WTC11 (cell line): ENCODE measurements around the gene CHRM4. TPM values are rescaled to one million over a fixed set of nuclear protein-coding genes. Genes with fewer than 3 reads are reported as not detected.

Experiments
- ATAC-seq: fragments of 200-7000 bp; cut with Tn5 transposase; 2 replicates; pipeline ENCODE4 v1.10.0; 2021; ENCODE audit warnings: mild to moderate bottlenecking, moderate library complexity
- CTCF ChIA-PET: fragments of 300-600 bp; sonication (Branson Sonifier 250); formaldehyde crosslinking; loops from one replicate; lab custom pipeline; 2021; ENCODE audit warnings: antibody characterized with exemption; lab: Charles Lee
- POLR2A ChIA-PET: fragments of 350-600 bp; sonication (Branson Sonifier 250); formaldehyde crosslinking; loops from one replicate; lab custom pipeline; 2021; ENCODE audit warnings: antibody characterized with exemption; lab: Charles Lee
- DNase-seq: peaks from one replicate; pipeline ENCODE4 v3.0.0; 2021; ENCODE audit warnings: low spot score
- H3K27ac Mint-ChIP-seq: 2 replicates; pipeline ENCODE4 v1.8.0; 2021; ENCODE audit warnings: mixed read lengths
- H3K27me3 Mint-ChIP-seq: 2 replicates; pipeline ENCODE4 v1.8.0; 2021; ENCODE audit warnings: low read depth, mild to moderate bottlenecking, moderate library complexity, mixed read lengths
- H3K36me3 Mint-ChIP-seq: 2 replicates; pipeline ENCODE4 v1.8.0; 2021; ENCODE audit warnings: mixed read lengths
- H3K4me1 Mint-ChIP-seq: 2 replicates; pipeline ENCODE4 v1.8.0; 2022; ENCODE audit warnings: mixed read lengths
- H3K4me3 Mint-ChIP-seq: 2 replicates; pipeline ENCODE4 v1.8.0; 2021; ENCODE audit warnings: mild to moderate bottlenecking, moderate library complexity, mixed read lengths
- H3K9me3 Mint-ChIP-seq: 2 replicates; pipeline ENCODE4 v1.8.0; 2021; ENCODE audit warnings: mixed read lengths
- ELF4 ChIP-seq: sonication (generic); formaldehyde crosslinking; IDR thresholded peaks from 2 replicates; pipeline ENCODE4 v1.8.1; 2022; ENCODE audit warnings: low read depth, mild to moderate bottlenecking, moderate library complexity, missing genetic modification reagents
- EMX1 ChIP-seq: fragments of 250-450 bp; sonication (Bioruptor Pico); IDR thresholded peaks from 2 replicates; pipeline ENCODE4 v1.8.0; 2021; ENCODE audit warnings: mild to moderate bottlenecking
- FOXK1 ChIP-seq: sonication (generic); formaldehyde crosslinking; IDR thresholded peaks from 2 replicates; pipeline ENCODE4 v1.8.0; 2022; ENCODE audit warnings: mild to moderate bottlenecking, moderate library complexity, missing genetic modification reagents
- KAT7 ChIP-seq: sonication (generic); formaldehyde crosslinking; IDR thresholded peaks from 2 replicates; pipeline ENCODE4 v1.8.1; 2023; ENCODE audit warnings: missing genetic modification reagents, mild to moderate bottlenecking, borderline replicate concordance
- NR2C2 ChIP-seq: sonication (generic); formaldehyde crosslinking; IDR thresholded peaks from 2 replicates; pipeline ENCODE4 v1.8.0; 2022; ENCODE audit warnings: mild to moderate bottlenecking, missing genetic modification reagents
- RELA ChIP-seq: sonication (generic); formaldehyde crosslinking; IDR thresholded peaks from 2 replicates; pipeline ENCODE4 v1.8.1; 2022; ENCODE audit warnings: missing genetic modification reagents, mild to moderate bottlenecking, borderline replicate concordance
- ZNF232 ChIP-seq: sonication (generic); formaldehyde crosslinking; IDR thresholded peaks from 2 replicates; pipeline ENCODE4 v1.8.0; 2022; ENCODE audit warnings: mild to moderate bottlenecking, missing genetic modification reagents
- ZNF263 ChIP-seq: sonication (generic); formaldehyde crosslinking; IDR thresholded peaks from 2 replicates; pipeline ENCODE4 v1.8.1; 2022; ENCODE audit warnings: low read depth, mild to moderate bottlenecking, moderate library complexity, missing genetic modification reagents
- ZNF396 ChIP-seq: fragments of 250-450 bp; sonication (Bioruptor Pico); IDR thresholded peaks from 2 replicates; pipeline ENCODE4 v1.8.0; 2021; ENCODE audit warnings: mild to moderate bottlenecking, moderate library complexity, borderline replicate concordance
- total RNA-seq: library from RNA; stranded (reverse); gene quantifications from 3 replicates; pipeline ENCODE4 v1.2.3, GENCODE V29; 2021
- TF ChIP-seq, protein P1 (sequence below): sonication (generic); formaldehyde crosslinking; IDR thresholded peaks from 2 replicates; pipeline ENCODE4 v1.8.0; 2023; ENCODE audit warnings: mild to moderate bottlenecking, missing genetic modification reagents
- TF ChIP-seq, protein P2 (sequence below): fragments of 250-450 bp; sonication (Bioruptor Pico); IDR thresholded peaks from 2 replicates; pipeline ENCODE4 v1.9.0; 2021; ENCODE audit warnings: mild to moderate bottlenecking
- TF ChIP-seq, protein P3 (sequence below): fragments of 250-450 bp; sonication (Bioruptor Pico); IDR thresholded peaks from 2 replicates; pipeline ENCODE4 v1.9.0; 2021; ENCODE audit warnings: mild to moderate bottlenecking, borderline replicate concordance
- TF ChIP-seq, protein P4 (sequence below): sonication (generic); formaldehyde crosslinking; IDR thresholded peaks from 2 replicates; pipeline ENCODE4 v1.8.1; 2023; ENCODE audit warnings: mild to moderate bottlenecking, missing genetic modification reagents, moderate library complexity

The CHRM4 gene
- total RNA-seq, 1 experiment from 2014 or later, result 0.85 TPM

DNA sequence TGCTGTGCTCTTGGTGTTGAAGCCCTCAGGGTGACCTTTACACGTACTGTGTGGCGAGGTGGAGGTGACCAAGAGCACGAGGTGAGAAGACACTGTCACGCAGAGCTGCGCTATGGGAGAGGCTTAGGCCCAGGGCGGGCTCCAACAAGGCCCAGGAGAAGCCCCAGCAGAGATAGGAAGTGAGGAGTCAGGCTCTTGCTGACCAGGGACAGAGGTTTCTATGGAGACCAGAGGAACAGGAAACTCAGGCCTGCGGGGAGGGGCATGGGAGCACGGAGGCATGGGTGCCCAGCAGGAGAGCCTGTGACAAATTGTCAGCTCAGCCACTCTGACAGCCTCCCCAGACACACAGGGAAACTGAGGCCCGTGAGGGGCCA lies 28.6 kb downstream of the CHRM4 start:
- TF ChIP-seq, protein P1, sequence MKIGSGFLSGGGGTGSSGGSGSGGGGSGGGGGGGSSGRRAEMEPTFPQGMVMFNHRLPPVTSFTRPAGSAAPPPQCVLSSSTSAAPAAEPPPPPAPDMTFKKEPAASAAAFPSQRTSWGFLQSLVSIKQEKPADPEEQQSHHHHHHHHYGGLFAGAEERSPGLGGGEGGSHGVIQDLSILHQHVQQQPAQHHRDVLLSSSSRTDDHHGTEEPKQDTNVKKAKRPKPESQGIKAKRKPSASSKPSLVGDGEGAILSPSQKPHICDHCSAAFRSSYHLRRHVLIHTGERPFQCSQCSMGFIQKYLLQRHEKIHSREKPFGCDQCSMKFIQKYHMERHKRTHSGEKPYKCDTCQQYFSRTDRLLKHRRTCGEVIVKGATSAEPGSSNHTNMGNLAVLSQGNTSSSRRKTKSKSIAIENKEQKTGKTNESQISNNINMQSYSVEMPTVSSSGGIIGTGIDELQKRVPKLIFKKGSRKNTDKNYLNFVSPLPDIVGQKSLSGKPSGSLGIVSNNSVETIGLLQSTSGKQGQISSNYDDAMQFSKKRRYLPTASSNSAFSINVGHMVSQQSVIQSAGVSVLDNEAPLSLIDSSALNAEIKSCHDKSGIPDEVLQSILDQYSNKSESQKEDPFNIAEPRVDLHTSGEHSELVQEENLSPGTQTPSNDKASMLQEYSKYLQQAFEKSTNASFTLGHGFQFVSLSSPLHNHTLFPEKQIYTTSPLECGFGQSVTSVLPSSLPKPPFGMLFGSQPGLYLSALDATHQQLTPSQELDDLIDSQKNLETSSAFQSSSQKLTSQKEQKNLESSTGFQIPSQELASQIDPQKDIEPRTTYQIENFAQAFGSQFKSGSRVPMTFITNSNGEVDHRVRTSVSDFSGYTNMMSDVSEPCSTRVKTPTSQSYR (CRISPR knock-in tag), result no peak
- TF ChIP-seq RELA (no peak), NR2C2 (no peak), ZNF396 (CRISPR knock-in tag) (no peak), ZNF263 (CRISPR knock-in tag) (no peak), ZNF232 (CRISPR knock-in tag) (no peak), KAT7 (CRISPR knock-in tag) (no peak), ELF4 (CRISPR knock-in tag) (no peak), FOXK1 (CRISPR knock-in tag) (no peak), EMX1 (CRISPR knock-in tag) (no peak)
- TF ChIP-seq, protein P2, sequence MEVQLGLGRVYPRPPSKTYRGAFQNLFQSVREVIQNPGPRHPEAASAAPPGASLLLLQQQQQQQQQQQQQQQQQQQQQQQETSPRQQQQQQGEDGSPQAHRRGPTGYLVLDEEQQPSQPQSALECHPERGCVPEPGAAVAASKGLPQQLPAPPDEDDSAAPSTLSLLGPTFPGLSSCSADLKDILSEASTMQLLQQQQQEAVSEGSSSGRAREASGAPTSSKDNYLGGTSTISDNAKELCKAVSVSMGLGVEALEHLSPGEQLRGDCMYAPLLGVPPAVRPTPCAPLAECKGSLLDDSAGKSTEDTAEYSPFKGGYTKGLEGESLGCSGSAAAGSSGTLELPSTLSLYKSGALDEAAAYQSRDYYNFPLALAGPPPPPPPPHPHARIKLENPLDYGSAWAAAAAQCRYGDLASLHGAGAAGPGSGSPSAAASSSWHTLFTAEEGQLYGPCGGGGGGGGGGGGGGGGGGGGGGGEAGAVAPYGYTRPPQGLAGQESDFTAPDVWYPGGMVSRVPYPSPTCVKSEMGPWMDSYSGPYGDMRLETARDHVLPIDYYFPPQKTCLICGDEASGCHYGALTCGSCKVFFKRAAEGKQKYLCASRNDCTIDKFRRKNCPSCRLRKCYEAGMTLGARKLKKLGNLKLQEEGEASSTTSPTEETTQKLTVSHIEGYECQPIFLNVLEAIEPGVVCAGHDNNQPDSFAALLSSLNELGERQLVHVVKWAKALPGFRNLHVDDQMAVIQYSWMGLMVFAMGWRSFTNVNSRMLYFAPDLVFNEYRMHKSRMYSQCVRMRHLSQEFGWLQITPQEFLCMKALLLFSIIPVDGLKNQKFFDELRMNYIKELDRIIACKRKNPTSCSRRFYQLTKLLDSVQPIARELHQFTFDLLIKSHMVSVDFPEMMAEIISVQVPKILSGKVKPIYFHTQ, result no peak
- TF ChIP-seq, protein P3, sequence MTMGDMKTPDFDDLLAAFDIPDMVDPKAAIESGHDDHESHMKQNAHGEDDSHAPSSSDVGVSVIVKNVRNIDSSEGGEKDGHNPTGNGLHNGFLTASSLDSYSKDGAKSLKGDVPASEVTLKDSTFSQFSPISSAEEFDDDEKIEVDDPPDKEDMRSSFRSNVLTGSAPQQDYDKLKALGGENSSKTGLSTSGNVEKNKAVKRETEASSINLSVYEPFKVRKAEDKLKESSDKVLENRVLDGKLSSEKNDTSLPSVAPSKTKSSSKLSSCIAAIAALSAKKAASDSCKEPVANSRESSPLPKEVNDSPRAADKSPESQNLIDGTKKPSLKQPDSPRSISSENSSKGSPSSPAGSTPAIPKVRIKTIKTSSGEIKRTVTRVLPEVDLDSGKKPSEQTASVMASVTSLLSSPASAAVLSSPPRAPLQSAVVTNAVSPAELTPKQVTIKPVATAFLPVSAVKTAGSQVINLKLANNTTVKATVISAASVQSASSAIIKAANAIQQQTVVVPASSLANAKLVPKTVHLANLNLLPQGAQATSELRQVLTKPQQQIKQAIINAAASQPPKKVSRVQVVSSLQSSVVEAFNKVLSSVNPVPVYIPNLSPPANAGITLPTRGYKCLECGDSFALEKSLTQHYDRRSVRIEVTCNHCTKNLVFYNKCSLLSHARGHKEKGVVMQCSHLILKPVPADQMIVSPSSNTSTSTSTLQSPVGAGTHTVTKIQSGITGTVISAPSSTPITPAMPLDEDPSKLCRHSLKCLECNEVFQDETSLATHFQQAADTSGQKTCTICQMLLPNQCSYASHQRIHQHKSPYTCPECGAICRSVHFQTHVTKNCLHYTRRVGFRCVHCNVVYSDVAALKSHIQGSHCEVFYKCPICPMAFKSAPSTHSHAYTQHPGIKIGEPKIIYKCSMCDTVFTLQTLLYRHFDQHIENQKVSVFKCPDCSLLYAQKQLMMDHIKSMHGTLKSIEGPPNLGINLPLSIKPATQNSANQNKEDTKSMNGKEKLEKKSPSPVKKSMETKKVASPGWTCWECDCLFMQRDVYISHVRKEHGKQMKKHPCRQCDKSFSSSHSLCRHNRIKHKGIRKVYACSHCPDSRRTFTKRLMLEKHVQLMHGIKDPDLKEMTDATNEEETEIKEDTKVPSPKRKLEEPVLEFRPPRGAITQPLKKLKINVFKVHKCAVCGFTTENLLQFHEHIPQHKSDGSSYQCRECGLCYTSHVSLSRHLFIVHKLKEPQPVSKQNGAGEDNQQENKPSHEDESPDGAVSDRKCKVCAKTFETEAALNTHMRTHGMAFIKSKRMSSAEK (CRISPR knock-in tag), result no peak
- TF ChIP-seq, protein P4, sequence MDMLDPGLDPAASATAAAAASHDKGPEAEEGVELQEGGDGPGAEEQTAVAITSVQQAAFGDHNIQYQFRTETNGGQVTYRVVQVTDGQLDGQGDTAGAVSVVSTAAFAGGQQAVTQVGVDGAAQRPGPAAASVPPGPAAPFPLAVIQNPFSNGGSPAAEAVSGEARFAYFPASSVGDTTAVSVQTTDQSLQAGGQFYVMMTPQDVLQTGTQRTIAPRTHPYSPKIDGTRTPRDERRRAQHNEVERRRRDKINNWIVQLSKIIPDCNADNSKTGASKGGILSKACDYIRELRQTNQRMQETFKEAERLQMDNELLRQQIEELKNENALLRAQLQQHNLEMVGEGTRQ, result no peak
- H3K4me3 Mint-ChIP-seq, result no peak overlapping the region
- H3K27me3 Mint-ChIP-seq, result no peaks in the 10 kb centered on the region
- no peak for DNase-seq
- H3K4me1 Mint-ChIP-seq, result peaks cover 29% of the 10 kb centered on the region
- no peaks in the 10 kb centered on the region for H3K9me3 Mint-ChIP-seq
- no peak; the same call in 1 of the 2 replicates for ATAC-seq
- peak overlapping the region; percentile 85 for H3K27ac Mint-ChIP-seq
- no peaks in the 10 kb centered on the region; the same call in 1 of the 2 replicates for H3K36me3 Mint-ChIP-seq
- CTCF ChIA-PET, result interaction anchor here (1.1 to 11.8 kb wide), 3 partner anchors 11 to 21 kb away, joined by 3 to 231 read pairs (median 4); no protein-coding TSS in a partner anchor
- POLR2A ChIA-PET, result interaction anchor here (0.8 kb wide), 1 partner anchor 120 kb away, joined by 3 read pairs; no protein-coding TSS in a partner anchor
